HEK293 (cell line): Measurements from ENCODE around the gene PANK4.
A peak's percentile ranks its signal among the peaks of the same experiment; 100 is the strongest.

ENCODE experiments used
- EGR2 ChIP-seq: fragments of 450-650 bp; formaldehyde crosslinking; IDR thresholded peaks from 2 replicates; pipeline ENCODE4 v1.5.1; 2016; ENCODE audit warnings: low read depth, missing biosample characterization, missing genetic modification characterization
- GFI1B ChIP-seq: fragments of 450-650 bp; formaldehyde crosslinking; IDR thresholded peaks from 2 replicates; pipeline ENCODE4 v1.5.1; 2016; ENCODE audit warnings: missing biosample characterization, missing genetic modification characterization
- GLIS2 ChIP-seq: fragments of 450-650 bp; formaldehyde crosslinking; IDR thresholded peaks from 2 replicates; pipeline ENCODE4 v1.5.1; 2016; ENCODE audit warnings: missing biosample characterization, missing genetic modification characterization
- RBAK ChIP-seq: fragments of 450-650 bp; formaldehyde crosslinking; IDR thresholded peaks from 2 replicates; pipeline ENCODE4 v1.5.1; 2016; ENCODE audit warnings: missing biosample characterization, missing genetic modification characterization
- SP2 ChIP-seq: fragments of 450-650 bp; formaldehyde crosslinking; IDR thresholded peaks from 2 replicates; pipeline ENCODE4 v1.5.1; 2016; ENCODE audit warnings: missing biosample characterization, missing genetic modification characterization
- WT1 ChIP-seq: fragments of 450-650 bp; formaldehyde crosslinking; IDR thresholded peaks from 2 replicates; pipeline ENCODE4 v1.5.1; 2016; ENCODE audit warnings: missing biosample characterization, missing genetic modification characterization
- YY1 ChIP-seq: fragments of 450-650 bp; formaldehyde crosslinking; IDR thresholded peaks from 2 replicates; pipeline ENCODE4 v1.5.1; 2018; ENCODE audit warnings: missing biosample characterization, missing genetic modification characterization
- ZBTB17 ChIP-seq: fragments of 450-650 bp; formaldehyde crosslinking; IDR thresholded peaks from 2 replicates; pipeline ENCODE4 v1.5.1; 2016; ENCODE audit warnings: missing biosample characterization, missing genetic modification characterization
- ZBTB20 ChIP-seq: fragments of 450-650 bp; formaldehyde crosslinking; IDR thresholded peaks from 2 replicates; pipeline ENCODE4 v1.5.1; 2016; ENCODE audit warnings: missing biosample characterization, missing genetic modification characterization
- ZBTB7A ChIP-seq: fragments of 450-650 bp; formaldehyde crosslinking; IDR thresholded peaks from 2 replicates; pipeline ENCODE4 v1.5.1; 2016; ENCODE audit warnings: low read depth, missing biosample characterization, missing genetic modification characterization
- ZBTB8A ChIP-seq: fragments of 450-650 bp; formaldehyde crosslinking; IDR thresholded peaks from 2 replicates; pipeline ENCODE4 v1.5.1; 2016; ENCODE audit warnings: missing biosample characterization, missing genetic modification characterization
- ZFHX2 ChIP-seq: fragments of 450-650 bp; formaldehyde crosslinking; conservative IDR thresholded peaks from 2 replicates; pipeline ENCODE4 v1.5.1; 2016; ENCODE audit warnings: missing biosample characterization, missing genetic modification characterization
- ZFP37 ChIP-seq: fragments of 450-650 bp; formaldehyde crosslinking; IDR thresholded peaks from 2 replicates; pipeline ENCODE4 v1.5.1; 2016; ENCODE audit warnings: missing biosample characterization, missing genetic modification characterization
- ZIC2 ChIP-seq: fragments of 450-650 bp; formaldehyde crosslinking; IDR thresholded peaks from 2 replicates; pipeline ENCODE4 v1.5.1; 2016; ENCODE audit warnings: missing biosample characterization, missing genetic modification characterization
- ZNF10 ChIP-seq: fragments of 450-650 bp; formaldehyde crosslinking; IDR thresholded peaks from 2 replicates; pipeline ENCODE4 v1.5.1; 2017; ENCODE audit warnings: missing biosample characterization, missing genetic modification characterization
- ZNF112 ChIP-seq: fragments of 450-650 bp; formaldehyde crosslinking; IDR thresholded peaks from 2 replicates; pipeline ENCODE4 v1.5.0; 2017; ENCODE audit warnings: missing biosample characterization, missing genetic modification characterization
- ZNF121 ChIP-seq: fragments of 450-650 bp; formaldehyde crosslinking; IDR thresholded peaks from 2 replicates; pipeline ENCODE4 v1.5.1; 2016; ENCODE audit warnings: missing biosample characterization, missing genetic modification characterization
- ZNF132 ChIP-seq: fragments of 450-650 bp; formaldehyde crosslinking; IDR thresholded peaks from 2 replicates; pipeline ENCODE4 v1.5.1; 2017; ENCODE audit warnings: missing biosample characterization, missing genetic modification characterization, borderline replicate concordance
- ZNF146 ChIP-seq: fragments of 450-650 bp; formaldehyde crosslinking; IDR thresholded peaks from 2 replicates; pipeline ENCODE4 v1.5.1; 2016; ENCODE audit warnings: missing biosample characterization, missing genetic modification characterization
- ZNF157 ChIP-seq: fragments of 450-650 bp; formaldehyde crosslinking; IDR thresholded peaks from 2 replicates; pipeline ENCODE4 v1.5.1; 2016; ENCODE audit warnings: missing biosample characterization, missing genetic modification characterization
- ZNF24 ChIP-seq: fragments of 450-650 bp; formaldehyde crosslinking; IDR thresholded peaks from 2 replicates; pipeline ENCODE4 v1.5.1; 2016; ENCODE audit warnings: missing biosample characterization, missing genetic modification characterization
- ZNF433 ChIP-seq: fragments of 450-650 bp; formaldehyde crosslinking; IDR thresholded peaks from 2 replicates; pipeline ENCODE4 v1.5.1; 2016; ENCODE audit warnings: missing biosample characterization, missing genetic modification characterization, low read depth
- ZNF48 ChIP-seq: fragments of 450-650 bp; formaldehyde crosslinking; IDR thresholded peaks from 2 replicates; pipeline ENCODE4 v1.5.1; 2016; ENCODE audit warnings: missing biosample characterization, missing genetic modification characterization
- ZNF514 ChIP-seq: fragments of 450-650 bp; formaldehyde crosslinking; IDR thresholded peaks from 2 replicates; pipeline ENCODE4 v1.5.1; 2016; ENCODE audit warnings: missing biosample characterization, missing genetic modification characterization
- ZNF530 ChIP-seq: fragments of 450-650 bp; formaldehyde crosslinking; IDR thresholded peaks from 2 replicates; pipeline ENCODE4 v1.5.1; 2016; ENCODE audit warnings: low read depth, missing biosample characterization, missing genetic modification characterization
- ZNF621 ChIP-seq: fragments of 450-650 bp; formaldehyde crosslinking; IDR thresholded peaks from 2 replicates; pipeline ENCODE4 v1.5.1; 2017; ENCODE audit warnings: missing biosample characterization, missing genetic modification characterization
- ZNF670 ChIP-seq: fragments of 450-650 bp; formaldehyde crosslinking; IDR thresholded peaks from 2 replicates; pipeline ENCODE4 v1.5.1; 2016; ENCODE audit warnings: missing biosample characterization, missing genetic modification characterization, low read depth
- ZNF747 ChIP-seq: fragments of 450-650 bp; formaldehyde crosslinking; IDR thresholded peaks from 2 replicates; pipeline ENCODE4 v1.5.1; 2016; ENCODE audit warnings: missing biosample characterization, missing genetic modification characterization
- ZNF776 ChIP-seq: fragments of 450-650 bp; formaldehyde crosslinking; IDR thresholded peaks from 2 replicates; pipeline ENCODE4 v1.5.0; 2017; ENCODE audit warnings: missing biosample characterization, missing genetic modification characterization, borderline replicate concordance
- TF ChIP-seq, protein P1 (sequence below): fragments of 450-650 bp; formaldehyde crosslinking; IDR thresholded peaks from 2 replicates; pipeline ENCODE4 v1.5.1; 2017; ENCODE audit warnings: missing biosample characterization, missing genetic modification characterization
- TF ChIP-seq, protein P2 (sequence below): fragments of 450-650 bp; formaldehyde crosslinking; IDR thresholded peaks from 2 replicates; pipeline ENCODE4 v1.5.1; 2016; ENCODE audit warnings: missing biosample characterization, missing genetic modification characterization
- TF ChIP-seq, protein P3 (sequence below): fragments of 450-650 bp; formaldehyde crosslinking; IDR thresholded peaks from 2 replicates; pipeline ENCODE4 v1.5.1; 2016; ENCODE audit warnings: missing biosample characterization, missing genetic modification characterization
- TF ChIP-seq, protein P4 (sequence below): fragments of 450-650 bp; formaldehyde crosslinking; IDR thresholded peaks from 2 replicates; pipeline ENCODE4 v1.5.1; 2016; ENCODE audit warnings: missing biosample characterization, missing genetic modification characterization
- TF ChIP-seq, protein P5 (sequence below): fragments of 450-650 bp; formaldehyde crosslinking; optimal IDR thresholded peaks from 2 replicates; pipeline ENCODE3; 2016; ENCODE audit warnings: missing biosample characterization, mild to moderate bottlenecking, missing genetic modification characterization

PANK4 gene

DNA sequence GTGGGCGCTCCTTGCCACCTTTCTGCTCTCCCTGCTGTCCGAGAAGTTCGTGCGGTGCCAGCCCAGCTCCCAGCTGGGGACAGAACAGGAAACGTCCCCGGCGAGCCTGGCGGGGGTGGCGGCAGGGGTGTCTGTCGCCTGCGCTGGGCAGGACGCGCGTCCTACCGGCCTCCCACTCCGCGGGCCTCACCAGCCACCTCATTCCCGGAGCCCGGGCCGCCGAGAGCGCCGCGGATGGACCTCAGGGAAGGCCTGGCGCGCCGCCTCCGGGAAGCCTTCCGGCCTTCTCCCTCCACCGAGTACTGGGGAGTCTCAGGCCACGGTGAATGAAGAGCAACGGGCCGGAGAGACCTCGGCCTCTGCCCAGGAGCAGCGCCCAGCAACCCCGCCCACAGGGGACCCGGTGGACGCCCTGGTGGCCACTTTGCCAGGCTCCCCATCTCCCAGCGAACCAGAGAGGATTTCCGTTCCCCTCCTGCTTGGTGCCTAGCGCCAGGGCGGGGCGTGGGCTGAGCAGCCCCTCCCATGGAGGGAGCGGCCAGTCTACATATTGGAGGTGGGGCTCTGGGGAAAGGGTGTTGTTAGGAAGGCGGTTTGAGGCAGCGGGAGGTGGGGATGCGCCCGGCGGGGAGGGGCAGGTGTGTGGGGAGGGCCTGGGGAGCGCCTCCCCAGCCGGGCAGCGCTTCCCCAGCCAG is 20.3 kb upstream of the PANK4 start (continued):
- TF ChIP-seq GLIS2 (tag by site-specific recombination) (peak; percentile 84), ZNF776 (tag by site-specific recombination) (no peak), GFI1B (tag by site-specific recombination) (no peak), ZFP37 (tag by site-specific recombination) (no peak), ZBTB20 (tag by site-specific recombination) (no peak), ZNF48 (no peak), ZBTB8A (tag by site-specific recombination) (peak; percentile 94), ZNF670 (no peak), ZBTB17 (tag by site-specific recombination) (peak; percentile 50; the same call in 1 of the 2 replicates), YY1 (peak; percentile 28; the same call in 1 of the 2 replicates), ZBTB7A (tag by site-specific recombination) (no peak), ZNF112 (tag by site-specific recombination) (no peak), ZNF121 (tag by site-specific recombination) (peak; percentile 47; the same call in 1 of the 2 replicates), ZNF514 (tag by site-specific recombination) (no peak), WT1 (peak; percentile 100), ZNF146 (tag by site-specific recombination) (no peak), ZNF747 (no peak), ZFHX2 (tag by site-specific recombination) (peak; percentile 83), ZNF10 (no peak), ZNF157 (tag by site-specific recombination) (0 out of 2 replicates have a peak, but pooled peaks have one; percentile 11), ZNF433 (tag by site-specific recombination) (no peak), SP2 (tag by site-specific recombination) (peak; percentile 92), EGR2 (tag by site-specific recombination) (peak; percentile 64), ZNF132 (tag by site-specific recombination) (no peak), ZIC2 (tag by site-specific recombination) (peak; percentile 77), ZNF621 (no peak), RBAK (tag by site-specific recombination) (no peak), ZNF24 (tag by site-specific recombination) (0 out of 2 replicates have a peak, but pooled peaks have one; percentile 52), ZNF530 (tag by site-specific recombination) (no peak)
- TF ChIP-seq, protein P1, sequence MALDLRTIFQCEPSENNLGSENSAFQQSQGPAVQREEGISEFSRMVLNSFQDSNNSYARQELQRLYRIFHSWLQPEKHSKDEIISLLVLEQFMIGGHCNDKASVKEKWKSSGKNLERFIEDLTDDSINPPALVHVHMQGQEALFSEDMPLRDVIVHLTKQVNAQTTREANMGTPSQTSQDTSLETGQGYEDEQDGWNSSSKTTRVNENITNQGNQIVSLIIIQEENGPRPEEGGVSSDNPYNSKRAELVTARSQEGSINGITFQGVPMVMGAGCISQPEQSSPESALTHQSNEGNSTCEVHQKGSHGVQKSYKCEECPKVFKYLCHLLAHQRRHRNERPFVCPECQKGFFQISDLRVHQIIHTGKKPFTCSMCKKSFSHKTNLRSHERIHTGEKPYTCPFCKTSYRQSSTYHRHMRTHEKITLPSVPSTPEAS (tag by site-specific recombination): peak; percentile 26; the same call in 1 of the 2 replicates
- TF ChIP-seq, protein P2, sequence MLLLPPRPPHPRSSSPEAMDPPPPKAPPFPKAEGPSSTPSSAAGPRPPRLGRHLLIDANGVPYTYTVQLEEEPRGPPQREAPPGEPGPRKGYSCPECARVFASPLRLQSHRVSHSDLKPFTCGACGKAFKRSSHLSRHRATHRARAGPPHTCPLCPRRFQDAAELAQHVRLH (tag by site-specific recombination): peak; percentile 78; the same call in 1 of the 2 replicates
- TF ChIP-seq, protein P3, sequence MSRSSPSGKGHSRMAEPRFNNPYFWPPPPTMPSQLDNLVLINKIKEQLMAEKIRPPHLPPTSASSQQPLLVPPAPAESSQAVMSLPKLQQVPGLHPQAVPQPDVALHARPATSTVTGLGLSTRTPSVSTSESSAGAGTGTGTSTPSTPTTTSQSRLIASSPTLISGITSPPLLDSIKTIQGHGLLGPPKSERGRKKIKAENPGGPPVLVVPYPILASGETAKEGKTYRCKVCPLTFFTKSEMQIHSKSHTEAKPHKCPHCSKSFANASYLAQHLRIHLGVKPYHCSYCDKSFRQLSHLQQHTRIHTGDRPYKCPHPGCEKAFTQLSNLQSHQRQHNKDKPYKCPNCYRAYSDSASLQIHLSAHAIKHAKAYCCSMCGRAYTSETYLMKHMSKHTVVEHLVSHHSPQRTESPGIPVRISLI (tag by site-specific recombination): no peak
- TF ChIP-seq, protein P4, sequence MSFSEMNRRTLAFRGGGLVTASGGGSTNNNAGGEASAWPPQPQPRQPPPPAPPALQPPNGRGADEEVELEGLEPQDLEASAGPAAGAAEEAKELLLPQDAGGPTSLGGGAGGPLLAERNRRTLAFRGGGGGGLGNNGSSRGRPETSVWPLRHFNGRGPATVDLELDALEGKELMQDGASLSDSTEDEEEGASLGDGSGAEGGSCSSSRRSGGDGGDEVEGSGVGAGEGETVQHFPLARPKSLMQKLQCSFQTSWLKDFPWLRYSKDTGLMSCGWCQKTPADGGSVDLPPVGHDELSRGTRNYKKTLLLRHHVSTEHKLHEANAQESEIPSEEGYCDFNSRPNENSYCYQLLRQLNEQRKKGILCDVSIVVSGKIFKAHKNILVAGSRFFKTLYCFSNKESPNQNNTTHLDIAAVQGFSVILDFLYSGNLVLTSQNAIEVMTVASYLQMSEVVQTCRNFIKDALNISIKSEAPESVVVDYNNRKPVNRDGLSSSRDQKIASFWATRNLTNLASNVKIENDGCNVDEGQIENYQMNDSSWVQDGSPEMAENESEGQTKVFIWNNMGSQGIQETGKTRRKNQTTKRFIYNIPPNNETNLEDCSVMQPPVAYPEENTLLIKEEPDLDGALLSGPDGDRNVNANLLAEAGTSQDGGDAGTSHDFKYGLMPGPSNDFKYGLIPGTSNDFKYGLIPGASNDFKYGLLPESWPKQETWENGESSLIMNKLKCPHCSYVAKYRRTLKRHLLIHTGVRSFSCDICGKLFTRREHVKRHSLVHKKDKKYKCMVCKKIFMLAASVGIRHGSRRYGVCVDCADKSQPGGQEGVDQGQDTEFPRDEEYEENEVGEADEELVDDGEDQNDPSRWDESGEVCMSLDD (tag by site-specific recombination): peak; percentile 62; the same call in 1 of the 2 replicates
- TF ChIP-seq, protein P5, sequence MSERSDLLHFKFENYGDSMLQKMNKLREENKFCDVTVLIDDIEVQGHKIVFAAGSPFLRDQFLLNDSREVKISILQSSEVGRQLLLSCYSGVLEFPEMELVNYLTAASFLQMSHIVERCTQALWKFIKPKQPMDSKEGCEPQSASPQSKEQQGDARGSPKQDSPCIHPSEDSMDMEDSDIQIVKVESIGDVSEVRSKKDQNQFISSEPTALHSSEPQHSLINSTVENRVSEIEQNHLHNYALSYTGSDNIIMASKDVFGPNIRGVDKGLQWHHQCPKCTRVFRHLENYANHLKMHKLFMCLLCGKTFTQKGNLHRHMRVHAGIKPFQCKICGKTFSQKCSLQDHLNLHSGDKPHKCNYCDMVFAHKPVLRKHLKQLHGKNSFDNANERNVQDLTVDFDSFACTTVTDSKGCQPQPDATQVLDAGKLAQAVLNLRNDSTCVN (tag by site-specific recombination): peak; percentile 83
